CD1c-positive myeloid dendritic cell (primary cell): ENCODE measurements around the gene EXOC4.

Source experiments
- DNase-seq: peaks from one replicate; pipeline ENCODE4 v3.0.0-alpha.2; 2016; ENCODE audit errors: extremely low spot score

EXOC4 gene

DNA sequence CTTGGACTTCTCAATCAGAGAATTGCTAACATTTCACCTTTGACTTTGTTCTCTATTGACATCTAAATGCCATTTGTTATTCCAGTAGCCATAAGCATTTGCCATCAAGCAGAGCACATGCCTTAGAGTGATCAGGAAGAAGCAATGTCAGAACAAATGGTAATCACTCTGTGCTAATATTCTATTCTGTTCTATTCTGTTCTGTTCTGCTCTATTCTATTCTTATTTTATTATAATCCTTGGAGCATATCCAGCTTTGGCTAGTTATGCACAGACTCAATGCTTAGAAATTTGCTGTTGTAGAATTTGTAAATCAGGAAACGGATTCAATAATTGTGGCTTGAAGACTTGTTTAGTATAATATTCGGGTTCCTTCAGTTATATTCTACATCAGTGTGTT is 175.4 kb downstream of the EXOC4 start:
- DNase-seq: no peak

DNA sequence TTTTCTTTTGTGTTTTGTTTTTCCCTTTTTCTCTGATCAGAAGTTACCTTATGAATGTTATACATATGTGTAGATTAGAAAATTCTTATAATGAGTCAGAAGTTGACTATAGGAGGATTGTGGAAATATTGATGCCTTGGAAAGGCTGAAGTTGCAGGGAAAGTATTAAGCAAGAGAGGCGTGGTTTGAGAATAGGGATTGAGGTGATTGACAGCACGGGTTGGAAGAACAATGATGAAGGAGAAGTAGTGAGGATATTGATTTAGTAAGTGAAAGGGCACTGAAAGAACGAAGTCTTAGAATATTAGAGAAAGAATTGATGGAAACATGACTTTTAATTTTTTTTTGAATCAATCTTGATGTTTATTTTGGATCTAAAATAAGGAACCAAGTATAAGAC is 176.0 kb downstream of the EXOC4 start:
- DNase-seq: no peak

DNA sequence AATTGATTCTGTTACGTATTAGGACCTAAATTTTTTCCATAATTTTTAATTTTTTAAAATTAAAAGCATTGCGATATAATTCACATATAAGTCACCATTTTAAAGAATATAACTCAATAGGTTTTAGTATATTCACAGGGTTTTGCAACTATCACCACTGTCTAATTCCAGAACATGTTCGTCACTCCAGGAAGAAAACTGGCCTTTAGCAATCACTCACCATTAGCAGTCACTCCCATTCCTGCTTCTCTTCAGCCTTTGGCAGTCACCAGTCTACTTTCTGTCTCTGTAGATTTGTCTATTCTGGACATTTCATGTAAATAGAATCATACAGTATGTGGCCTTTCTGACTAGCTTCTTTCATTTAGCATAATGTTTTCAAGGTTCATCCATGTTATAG is 176.5 kb downstream of the EXOC4 start:
- no peak for DNase-seq

DNA sequence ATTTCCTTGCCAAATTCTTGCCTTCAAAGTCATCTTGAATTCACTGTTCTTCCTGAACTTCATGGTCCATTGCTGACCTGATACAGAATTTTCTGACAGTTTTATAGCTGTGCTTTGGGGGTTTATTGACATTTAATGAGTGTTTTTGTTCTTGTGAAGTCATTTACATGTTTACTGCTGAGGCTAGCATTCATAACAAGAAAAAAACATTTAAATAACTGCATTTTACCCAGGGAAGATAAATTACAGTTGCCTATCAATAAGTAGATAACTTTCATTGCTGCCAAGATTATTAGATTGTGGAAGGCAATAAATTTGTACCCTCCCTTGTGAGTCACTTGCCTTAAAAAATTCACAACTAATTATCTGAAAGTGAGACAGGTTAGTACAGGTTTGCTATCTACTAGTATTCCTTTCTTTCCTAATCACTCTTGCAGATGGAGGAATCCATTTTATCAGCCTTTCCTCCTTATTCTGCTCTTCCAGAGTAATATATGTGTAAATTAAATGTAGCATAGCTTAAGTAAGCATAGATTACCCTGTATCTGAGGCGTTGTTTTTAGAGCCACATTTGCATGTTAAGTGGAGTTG is 178.4 kb downstream of the EXOC4 start:
- no peak for DNase-seq

DNA sequence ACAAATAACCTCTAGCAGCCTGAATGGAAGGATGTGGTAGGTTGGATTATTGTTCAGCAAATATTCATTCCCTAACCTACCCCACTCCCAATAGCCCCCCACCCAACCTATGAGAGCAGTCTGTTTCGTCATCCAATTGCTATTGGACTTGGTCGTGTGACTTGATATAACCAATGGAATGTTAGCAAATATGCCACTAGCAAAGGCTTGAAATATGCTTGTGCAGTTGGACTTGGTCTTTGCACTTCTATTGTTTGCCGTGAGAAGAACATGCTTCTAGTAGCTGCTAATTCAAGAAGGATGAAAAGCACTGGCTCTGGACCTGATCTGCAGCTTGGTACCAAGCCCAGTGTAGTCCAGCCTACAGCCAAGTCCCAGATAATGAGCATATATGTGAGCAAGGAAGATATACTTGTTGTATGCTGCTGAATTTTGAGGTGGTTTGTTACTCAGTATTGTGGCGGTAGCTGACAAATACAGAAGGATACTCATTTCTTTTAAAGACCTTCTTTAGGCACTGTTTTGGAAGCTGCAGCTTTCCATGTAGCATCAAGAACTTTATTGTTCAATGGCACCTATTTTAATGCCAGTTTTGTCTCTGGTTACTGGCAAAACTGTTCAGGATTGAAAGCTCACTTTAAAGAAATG is 180.4 kb downstream of the EXOC4 start:
- DNase-seq: no peak

DNA sequence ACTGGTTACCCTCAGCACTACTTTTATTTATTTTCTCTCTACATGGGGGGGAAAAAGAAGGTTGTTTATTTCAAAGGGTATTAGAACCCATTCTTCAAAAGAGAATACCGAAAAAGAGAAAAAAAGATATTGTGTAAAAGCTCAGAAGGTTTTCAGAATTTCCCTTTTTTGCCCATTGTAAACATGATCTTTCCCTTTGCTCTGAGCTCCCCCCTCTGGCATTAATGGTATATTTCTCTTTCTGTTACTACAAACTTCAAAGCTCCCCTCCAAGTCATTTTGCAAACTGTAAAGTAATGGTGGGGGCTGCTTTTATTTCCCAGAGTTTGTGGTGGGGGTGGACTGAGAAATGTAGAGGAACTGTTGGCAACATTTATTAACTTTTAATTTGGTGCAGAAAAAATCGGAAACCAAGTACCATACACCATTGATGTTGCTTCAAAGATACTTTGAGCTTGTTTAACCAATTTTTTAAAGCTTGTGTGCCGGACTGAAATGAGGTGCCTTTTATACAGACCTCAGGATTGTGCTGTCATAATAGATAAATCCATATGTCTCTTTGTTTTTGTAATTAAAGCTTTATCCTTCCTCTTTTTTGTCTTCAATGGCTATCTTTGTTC is 181.5 kb downstream of the EXOC4 start:
- DNase-seq: peak; percentile 36

DNA sequence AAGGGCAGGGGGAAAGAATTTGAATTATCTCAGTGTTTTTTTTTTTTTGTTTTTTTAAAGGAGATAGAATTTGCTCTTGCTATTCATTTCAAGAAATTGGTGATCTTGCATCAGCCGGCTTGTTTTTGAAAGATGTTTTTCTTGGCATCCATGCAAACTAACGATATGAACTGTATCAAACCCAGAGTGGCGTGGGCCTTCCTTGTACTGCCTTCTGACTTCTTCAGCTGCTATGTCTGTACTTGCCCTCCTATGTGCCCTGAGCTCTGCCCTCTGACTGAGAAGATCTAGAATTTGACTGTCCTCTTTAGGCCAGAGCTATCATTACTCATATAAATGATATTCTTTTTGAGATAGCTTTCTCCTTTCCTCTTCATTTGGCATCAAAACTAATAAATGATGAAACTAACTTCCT is 183.1 kb downstream of the EXOC4 start:
- no peak for DNase-seq

DNA sequence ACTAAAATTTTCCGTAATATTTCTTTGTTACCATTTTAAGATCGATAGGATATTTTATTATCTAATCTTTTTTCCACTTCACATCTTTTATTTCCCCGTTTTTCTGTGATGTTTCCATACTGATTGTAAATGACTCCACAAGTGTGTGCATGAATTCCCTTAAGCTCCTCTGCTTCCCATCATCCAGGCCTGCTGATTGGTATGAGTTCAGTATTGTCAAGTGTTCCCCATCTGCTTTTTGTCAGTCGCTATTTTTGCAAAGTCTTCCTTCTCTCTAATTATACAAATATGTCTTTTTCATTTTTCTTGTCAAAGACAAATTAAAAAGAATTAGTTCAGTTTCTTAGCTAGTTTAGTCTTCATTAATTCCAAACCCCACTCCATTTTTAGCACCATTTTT is 184.7 kb downstream of the EXOC4 start:
- DNase-seq: no peak

DNA sequence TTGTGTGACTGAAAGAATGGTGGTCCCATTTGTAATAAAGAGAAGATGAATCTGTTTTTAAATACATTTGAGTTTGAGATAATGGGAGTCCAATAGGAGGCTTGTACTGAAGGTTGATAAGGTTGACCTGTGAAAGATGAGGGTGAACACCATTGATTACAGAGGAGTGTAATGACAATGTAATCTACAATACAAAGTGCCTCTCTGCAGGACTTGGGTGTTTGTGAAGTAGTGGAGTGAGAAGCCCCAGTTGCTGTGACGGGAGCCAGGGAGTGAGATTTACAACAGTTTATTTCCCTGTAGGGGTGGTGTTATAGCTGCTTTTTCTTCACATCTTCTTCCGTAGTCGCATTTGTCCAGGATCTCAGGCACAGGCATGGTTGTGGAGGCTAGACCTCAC is 189.9 kb downstream of the EXOC4 start:
- no peak for DNase-seq

DNA sequence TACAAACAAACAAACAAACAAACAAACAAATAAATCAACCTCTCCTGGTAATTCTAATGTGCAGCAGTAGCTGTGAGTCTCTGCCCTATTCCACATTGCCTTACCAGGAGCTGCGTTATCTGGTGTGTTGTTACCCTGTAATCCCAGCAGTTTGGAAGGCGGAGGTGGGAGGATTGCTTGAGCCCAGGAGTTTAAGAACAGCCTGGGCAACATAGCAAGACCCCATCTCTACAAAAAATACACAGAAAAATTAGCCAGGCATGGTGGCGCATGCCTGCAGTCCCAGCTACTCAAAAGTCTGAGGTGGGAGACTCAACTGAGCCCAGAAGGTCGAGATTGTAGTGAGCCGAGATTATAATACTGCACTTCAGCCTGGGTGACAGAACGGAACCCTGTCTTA is 192.7 kb downstream of the EXOC4 start:
- DNase-seq: no peak

DNA sequence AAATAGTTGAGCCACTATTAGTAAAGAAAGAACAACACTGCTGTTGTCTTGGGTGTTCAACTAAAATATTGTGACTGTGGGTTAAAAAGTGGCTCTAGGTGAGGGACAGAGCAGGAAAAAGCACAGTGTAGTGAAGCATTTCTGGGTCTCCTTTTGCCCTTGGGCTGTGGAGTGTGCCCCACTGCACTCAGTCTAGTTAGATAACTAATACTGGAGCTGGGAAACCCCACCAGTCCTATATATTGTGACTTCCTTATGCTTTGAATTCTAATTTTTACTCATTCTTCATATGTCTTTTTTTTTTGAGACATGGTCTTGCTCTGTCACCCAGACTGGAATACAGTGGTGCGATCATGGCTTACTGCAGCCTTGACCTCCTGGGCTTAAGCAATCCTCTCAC is 195.1 kb downstream of the EXOC4 start:
- no peak for DNase-seq

DNA sequence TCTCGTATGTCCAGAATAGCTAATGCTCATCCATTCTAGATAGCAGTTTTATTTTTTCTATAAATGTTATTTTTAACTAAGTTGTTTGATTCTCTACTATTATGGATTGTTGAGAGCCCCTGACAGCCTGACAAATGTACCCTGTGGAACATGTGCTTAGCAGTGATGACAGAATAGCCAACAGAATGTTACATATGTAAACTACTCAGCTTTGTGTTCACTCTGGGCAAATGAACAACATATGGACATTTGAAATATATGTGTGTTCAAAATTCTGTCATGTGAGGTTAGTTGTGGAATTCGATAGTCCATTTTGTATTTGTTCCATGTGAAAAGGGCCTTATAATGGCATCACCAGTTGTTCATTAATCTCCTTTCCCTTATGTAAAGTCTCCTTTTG is 199.7 kb downstream of the EXOC4 start:
- DNase-seq: no peak

DNA sequence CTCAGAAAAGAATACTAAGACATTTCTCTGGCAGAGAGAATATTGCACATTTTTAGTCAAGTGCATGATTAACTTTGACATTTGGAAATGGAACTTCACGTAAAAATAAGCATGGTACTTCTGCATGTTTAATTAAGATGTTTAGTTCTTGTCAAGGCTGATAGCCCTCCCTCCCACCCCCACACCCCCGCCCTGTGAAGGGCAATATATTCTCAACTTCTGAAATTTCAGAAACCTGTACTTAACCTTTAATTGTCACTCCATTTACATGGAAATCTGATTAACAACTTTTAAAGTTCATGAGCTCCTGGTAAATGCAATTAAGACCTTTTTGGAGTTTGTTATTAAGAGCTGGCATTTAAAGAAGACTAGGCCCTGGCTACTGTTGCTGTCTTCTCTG is 205.8 kb downstream of the EXOC4 start:
- no peak for DNase-seq

DNA sequence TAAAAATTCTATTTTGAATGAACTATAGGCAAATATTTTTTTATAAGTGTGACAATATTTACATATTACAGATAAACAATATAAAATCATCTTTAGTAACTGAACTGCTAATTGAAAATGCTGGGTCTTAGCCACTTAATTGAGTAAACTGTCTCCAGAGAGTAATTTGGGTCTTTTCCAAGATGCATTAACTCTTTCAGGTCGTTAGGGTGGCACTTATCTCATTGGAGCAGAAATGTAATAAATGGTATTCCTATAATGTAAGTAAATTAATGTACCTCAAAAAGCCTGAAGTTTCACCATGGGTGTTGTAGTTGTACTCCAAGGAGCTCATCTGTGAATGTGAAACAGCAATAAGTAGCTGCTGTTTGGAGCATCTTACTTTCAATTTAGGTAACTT is 208.5 kb downstream of the EXOC4 start:
- no peak for DNase-seq

DNA sequence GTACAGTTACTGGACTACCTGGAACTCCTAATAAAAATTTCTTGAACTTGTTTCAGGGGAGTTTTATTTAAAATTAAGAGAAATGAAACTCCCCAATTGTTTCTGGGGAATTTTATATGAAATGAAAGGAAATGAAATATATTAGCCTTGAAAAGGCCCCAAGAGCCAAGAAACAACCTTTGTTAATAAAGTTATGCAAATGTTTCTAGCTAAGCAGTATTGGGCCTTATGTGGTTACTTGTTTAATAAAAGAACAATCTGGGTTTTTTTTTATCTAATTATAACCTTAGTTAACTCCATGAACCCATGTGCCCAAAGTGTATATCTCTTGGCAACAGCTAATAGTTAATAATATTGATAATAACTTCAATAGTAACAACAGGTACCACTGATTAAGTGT is 222.8 kb downstream of the EXOC4 start:
- no peak for DNase-seq

DNA sequence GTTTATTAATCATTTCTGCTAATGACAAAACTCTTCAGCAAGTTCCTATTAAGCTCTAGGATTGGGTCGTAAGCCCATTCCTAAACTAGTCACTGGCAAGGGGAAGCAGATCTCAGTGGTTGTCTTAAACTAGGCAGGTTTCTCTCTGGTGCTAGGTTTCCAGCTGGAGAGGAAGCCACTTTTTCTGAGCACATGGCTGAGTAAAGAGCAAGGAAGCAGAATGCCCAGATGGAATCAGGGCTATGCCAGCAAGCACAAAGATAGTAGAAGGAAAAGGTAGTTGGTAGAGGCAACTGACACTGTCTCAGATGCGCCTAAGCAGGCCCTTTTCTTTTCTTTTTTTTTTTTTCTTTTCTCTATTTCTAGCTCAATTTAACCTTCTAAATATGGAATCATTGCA is 224.9 kb downstream of the EXOC4 start:
- DNase-seq: no peak

DNA sequence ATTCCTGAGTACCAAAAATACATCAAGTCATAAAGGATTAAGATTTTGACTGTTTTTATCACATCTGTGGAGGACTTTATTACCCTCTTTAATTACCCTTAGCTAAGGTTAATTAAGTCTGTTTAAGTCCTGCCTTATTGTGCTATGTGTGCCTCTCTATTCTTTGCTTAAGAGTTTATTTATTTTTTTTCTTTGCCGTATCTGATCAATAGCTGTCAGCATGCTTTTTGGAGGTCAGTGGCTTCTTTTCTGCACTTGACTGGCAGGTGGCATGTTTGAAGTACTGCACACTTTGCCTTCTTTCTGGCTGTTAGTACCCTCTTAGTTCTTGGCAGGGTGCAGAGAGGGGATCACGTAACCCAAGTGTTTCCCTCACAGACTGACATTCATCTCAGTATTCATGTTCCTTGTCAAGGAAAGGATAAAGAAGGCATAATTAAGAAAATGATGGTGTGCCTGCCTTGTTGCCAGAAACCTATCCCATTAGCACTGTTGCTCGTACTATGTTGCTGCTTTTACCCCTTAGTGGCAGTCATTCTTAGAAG is 225.8 kb downstream of the EXOC4 start:
- DNase-seq: no peak

DNA sequence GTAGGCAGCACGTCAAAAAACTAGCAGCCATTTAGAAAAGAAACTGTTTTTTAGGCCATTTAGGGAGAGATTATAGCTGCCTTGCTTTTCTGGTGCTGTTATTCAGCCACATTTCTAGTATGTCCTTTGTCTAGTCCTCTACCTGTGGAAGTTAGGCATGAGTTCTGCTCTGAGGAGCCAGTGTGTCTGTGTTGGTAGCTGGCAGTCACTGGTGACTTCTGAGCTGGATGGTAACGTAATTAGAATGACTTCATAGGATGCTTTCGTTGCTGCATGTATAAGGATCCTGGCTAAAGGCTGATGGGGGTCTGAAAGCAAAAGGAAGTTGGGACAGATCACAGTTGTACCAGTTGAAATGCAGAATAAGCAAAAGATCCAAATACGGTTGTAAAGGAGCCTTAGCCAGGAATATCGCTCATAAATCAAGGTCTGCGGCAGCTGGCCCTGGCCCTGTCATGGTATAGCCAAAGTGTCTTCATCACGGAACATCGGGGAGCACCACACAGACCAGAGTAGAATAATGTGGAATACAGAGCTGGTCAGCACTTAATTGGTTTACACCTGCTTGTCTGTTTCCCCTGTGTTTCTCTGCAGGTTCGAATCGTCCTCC is 226.7 kb downstream of the EXOC4 start:
- no peak for DNase-seq

DNA sequence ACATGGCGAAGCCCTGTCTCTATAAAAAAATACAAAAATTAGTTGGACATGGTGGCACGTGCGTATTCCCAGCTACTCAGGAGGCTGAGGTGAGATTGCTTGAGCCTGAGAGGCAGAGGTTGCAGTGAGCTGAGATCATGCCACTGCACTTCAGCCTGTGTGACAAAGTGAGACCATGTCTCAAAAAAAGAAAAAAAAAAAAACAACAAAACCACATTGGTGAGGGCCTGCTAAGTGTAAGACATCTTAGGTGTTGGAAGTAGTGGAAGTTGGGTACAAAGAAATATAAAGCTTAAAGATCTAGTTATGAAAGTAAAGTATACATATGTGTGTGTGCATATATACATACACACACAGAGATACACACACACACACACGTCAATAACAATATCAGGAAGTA is 228.0 kb downstream of the EXOC4 start:
- no peak for DNase-seq

DNA sequence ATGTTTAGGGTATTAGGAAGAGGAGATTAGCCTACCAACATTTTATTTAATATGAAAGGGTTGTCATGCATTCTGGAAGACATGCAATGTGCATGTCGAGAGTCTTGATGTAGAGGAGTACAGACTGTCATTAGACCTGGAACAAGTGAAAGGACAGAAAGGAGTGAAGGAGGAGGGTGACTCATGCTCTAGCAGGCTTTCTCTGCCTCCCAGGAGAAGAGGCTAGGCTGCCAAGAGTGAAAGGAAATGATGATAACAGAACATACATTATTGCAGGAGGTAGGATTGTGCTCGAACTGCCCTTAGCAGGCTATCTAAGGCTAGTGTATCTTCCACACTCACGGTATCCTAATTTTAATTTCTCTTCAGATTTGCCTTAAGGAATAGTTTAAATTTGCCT is 228.8 kb downstream of the EXOC4 start:
- DNase-seq: no peak

DNA sequence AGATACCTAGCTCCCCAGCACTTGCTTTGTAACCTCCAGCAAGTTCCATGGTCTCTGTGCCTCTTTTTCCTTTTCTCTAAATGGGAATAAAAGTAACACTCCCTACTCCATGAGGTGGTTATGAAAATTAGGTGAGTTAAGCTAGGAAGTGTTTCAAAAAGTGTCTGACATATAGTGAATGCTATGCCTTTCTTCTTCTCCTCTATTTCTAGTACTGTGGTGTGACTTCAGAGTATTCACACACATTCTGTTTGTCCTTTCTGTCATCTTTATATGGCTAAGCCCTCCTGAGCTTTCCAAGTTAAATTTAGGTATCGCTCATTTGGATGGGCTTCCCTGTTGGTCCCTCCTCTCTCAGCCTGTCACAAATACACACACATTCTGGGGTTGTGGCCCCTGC is 229.7 kb downstream of the EXOC4 start:
- DNase-seq: no peak

DNA sequence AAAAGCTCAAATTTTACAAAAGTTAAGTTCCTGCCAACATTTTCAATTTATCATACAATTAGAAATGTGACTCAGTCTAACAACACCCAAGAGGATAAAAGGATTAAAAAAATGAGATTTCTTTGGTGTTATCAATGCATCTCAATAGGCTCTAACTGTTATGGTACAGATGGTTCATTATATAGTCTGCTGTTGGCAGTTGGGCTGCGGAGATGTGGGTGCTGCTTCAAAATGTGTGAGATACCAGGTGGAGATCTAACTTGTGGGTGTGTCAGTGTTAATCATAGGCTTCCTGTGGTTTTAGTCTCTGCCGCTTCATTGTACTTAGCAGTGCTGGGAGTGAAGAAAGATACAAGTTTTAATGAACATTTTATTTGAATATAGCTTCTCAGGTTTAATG is 231.2 kb downstream of the EXOC4 start:
- no peak for DNase-seq

DNA sequence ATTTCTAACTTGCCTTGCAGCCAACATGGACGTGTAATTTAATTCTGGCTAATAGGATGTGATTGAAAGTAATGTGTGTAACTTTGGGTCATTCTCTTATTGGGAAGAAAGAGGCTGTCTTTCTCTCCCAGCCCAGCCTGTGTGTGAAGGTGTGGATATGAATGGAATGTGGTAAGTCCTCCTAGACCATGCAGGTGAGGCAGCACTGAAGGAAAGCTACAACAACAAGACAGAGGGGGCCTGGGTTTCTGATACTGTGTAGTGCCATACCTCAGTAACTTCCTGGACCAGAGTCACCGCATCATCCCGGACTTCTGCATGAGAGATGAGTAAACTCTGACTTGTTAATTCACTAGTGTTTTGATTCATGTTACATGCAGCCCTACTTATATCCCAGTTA is 237.0 kb downstream of the EXOC4 start:
- no peak for DNase-seq
